GM19023 (cell line): Measurements from ENCODE around the gene METTL25B.

Source experiments
- ATAC-seq: cut with Tn5 transposase; IDR thresholded peaks from one replicate; pipeline ENCODE4 v1.9.1; 2021; ENCODE audit warnings: mild to moderate bottlenecking, moderate library complexity; ENCODE audit not compliant: unreplicated experiment

Gene METTL25B

DNA sequence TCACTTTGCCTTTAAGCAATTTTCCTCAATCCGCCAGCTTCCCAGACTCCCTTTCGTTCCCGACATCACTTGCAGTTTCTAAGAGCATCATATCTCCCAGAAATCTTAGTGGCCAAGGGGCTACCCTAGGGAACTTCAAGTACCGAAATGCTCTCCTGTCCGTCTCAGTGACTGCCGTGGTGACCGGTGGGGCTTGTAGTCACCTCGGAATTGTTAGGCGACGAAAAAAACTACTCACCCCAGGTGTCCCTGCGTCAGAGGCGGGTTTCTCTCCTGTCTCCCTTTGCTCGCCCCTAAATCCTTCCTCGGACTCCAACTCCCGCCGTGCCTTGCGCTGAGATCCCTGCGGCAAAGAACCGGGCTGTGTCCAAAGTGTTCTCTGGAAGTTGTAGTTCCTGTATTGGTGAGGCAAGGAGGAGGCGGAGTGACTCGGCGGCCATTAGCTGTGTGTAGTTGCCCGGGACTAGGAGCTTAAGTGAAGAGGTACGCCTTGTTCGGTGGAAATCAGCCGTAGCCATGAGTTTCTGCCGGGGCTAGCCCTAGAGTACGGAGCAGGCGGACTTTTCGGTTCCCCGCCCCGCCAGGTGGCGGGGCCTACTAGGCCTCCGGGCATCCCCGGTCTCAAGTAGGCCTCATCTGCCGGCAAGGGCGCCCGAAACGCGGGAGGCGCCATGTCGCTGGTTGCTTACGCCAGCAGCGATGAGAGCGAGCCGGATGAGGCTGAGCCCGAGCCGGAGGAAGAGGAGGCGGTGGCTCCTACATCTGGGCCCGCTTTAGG is 39.0 kb downstream of the METTL25B start, which contains the start of gene PRCC:
Gene PRCC (plus strand): TSS at position 435 of the 778 bp plus-strand sequence. CDS start 237 bp downstream, at position 672.
- ATAC-seq = peak; percentile 93

DNA sequence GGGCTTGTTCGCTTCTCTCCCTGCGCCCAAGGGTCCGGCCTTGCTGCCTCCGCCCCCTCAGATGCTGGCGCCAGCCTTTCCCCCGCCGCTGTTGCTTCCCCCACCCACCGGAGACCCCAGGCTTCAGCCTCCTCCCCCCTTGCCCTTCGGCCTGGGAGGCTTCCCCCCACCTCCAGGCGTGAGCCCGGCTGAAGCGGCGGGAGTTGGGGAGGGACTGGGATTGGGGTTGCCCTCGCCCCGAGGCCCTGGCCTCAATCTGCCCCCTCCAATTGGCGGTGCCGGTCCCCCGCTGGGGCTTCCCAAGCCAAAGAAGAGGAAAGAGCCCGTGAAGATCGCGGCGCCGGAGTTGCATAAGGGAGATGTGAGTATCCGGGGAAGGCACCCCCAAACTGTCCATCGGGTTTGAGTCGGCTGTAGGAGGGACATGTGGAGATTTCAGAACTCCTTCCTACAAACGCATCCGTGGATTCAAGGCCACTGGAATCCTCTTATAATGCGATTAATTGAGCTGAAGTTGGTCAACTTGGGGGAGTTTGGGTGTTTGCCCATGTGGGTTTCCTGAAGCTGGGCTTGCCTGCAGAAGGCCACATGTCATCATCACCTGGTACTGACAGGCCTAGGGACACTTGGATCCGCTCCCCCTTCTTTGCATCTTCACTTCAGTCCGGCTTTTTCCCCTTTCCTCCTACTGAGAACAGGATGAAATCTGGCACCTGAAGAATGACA is 39.8 kb downstream of the METTL25B start:
- peak; percentile 5 for ATAC-seq

DNA sequence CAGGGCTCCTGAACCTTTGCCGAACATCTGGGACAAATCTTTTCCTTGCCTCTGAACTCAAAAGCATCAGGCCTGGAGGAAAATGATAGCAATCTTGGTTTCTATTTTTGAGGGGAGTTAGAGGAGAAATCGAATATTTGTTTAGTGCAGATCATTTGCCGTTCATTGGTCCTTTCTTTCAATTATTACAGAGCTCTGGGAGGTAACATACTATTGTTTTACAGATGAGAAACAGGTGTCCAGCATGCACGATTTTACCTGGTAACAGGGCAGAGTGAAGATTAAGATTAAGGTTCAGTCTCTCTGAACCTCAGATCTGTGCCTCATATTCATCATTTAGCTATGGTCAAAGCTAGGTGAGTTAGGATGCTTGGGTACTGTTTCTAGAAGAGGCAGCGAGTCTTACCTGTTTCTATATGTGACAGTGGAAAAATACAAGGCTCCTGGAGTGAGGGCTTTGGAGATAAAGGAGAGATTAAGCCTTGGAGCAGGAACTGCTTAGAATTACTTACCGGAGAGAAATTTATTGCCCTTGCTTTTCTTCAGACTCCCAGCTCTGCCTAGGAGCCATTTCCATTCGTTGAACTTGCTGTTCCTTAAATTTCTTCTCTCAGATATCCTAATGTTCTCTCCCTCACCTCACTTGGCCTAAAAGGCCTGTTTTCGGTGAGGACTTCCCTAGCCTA is 40.5 kb downstream of the METTL25B start:
- no peak for ATAC-seq

DNA sequence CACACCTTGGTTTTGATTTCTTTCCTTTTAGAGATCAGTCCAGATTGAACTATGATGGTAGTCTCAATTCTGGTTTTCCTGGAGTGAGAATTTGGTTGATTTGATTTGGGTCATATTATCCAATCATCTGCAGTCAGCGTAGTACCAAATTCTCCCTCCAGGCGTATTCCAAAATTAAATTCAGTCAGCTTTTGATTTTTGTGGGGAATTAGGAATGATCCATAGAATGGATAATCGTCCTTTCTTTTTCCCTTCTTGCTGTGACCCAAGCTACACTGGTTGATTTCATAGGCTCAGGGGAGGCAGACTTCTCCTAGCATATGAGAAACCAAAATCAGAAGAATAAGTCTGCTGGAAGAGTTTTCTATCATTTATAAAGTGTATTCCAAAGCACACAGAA is 44.0 kb downstream of the METTL25B start:
- ATAC-seq = no peak

DNA sequence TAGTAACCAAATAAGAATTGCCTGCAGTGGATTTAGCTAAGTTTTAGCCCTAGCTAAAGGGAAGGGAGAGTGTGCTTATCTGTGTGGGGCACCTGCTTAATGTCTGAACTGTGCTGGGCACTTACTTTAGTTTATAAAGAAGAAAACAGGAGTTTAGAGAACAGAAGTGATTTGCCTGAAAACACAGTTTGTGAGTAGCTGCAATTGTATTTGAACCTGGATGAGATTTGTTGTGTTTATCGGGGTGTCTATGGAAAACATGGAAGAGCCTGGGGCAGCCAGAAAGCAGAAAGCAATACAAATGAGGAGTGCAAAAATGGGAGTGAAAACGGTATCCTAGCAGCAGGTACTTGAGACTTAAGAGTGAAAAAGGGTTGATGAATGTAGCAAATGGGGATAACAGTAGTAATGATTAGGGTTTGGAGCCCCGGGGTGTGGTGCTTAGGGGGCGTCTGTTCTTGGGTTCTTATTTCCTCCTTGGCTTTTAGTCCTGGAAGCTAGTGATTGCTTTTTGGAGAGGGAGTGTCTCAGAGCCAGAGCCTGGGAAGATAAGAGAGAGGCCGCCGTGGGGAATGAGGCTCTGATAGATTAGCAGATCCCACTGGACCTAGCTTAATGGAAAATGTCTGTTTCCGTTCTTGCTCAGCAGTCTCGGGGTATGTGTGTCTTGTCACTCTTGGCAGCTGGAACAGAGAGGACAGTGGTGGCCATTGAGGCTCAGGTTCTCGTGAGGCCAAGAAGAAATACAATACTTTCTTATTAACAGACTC is 44.6 kb downstream of the METTL25B start:
- ATAC-seq = no peak

DNA sequence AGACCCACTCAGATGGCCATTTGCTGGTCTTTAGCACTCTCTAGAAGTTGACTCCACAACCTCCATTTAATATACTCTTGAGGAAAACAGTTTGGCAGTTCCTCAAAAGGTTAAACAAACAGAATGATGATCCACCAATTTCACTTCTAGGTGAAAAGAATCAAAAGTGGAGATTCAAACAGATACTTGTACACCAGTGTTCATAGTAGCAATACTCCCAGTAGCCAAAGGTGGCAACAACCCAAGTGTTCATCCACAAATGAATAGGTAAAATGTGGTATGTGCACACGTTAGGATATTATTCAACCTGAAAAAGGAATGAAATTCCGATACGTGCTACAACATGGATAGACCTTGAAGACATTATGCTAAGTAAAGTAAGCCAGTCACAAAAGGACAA is 45.3 kb downstream of the METTL25B start:
- no peak for ATAC-seq

DNA sequence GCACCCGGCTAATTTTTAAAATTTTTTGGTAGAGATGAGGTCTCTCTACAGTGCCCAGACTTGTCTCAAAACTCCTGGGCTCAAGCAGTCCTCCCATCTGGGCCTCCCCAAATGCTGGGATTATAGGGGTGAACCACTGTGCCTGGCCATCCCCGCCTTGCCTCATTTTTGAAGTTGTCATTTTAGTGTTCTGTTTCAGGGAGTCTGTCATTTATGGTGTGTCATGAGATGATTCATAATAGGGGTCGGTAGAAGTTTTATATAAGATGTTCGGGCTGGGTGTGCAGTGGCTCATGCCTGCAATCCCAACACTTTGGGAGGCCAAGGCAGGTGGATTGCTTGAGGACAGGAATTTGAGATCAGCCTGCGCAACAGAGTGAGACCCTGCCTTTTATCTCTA is 47.5 kb downstream of the METTL25B start:
- no peak for ATAC-seq

DNA sequence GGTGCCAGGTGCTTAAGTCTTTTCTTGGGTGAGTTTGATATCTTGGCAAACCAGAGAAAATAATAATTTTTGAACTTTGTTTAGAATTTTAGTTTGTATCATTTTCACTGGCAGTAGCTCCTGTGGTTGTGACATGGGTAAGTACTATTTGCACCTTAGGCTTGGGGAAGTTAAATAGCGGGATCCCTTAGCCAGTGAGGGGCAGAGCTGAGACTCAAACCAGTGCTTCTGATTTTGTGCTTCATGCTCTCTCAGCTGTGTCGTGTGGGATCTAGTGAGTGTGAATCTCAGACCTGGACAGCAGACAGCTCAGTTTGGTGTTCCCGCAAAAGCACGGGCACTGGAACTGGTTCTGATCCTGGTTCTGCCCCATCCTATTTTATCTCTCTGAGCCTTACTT is 48.7 kb downstream of the METTL25B start:
- ATAC-seq = no peak

DNA sequence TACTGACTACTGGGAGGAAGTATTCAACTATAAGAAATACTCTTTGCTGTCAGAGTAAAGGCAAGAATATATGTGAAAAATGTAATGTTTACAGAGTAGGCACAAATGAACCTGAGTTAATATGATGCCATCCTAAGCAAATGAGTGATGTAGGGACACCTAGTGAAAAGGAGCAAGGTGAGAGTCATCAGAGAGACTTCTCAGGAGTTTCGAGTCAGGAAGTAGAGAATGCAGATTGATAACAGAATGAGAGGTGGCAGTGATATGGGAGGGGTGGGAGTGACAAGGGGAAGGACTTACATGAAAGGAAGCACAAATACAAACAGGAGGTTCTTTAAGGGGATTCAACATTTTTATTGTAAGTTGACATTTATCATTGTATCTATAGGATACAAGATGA is 49.3 kb downstream of the METTL25B start:
- no peak for ATAC-seq

DNA sequence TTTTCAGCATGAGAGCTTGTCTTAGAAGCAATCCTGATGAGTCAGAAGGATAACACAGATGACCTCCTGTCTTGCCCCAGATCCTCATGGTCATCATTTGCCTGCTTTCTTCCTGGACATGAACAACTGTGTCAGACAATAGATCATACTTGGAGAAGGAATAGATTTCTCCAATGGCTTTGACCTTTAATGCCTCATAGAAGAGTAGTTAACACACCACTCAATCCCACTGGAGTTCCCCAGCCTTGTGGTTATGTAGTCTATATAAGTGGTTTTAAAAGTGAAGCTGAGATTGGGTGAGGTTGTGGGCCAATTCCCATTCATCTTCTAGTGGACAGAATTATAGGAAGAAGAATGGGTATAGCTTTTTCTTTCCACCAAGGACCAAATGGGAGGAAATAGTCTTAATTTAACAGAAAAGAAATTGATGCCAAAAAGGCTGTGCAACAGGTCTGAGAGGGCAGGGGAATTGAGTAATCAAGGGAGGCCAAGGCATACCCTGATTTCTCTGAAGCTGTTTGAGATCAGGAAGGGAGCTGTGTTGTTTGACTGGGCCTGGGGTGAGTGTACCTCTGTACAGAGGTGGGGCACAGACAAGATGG is 53.4 kb downstream of the METTL25B start:
- ATAC-seq = no peak

DNA sequence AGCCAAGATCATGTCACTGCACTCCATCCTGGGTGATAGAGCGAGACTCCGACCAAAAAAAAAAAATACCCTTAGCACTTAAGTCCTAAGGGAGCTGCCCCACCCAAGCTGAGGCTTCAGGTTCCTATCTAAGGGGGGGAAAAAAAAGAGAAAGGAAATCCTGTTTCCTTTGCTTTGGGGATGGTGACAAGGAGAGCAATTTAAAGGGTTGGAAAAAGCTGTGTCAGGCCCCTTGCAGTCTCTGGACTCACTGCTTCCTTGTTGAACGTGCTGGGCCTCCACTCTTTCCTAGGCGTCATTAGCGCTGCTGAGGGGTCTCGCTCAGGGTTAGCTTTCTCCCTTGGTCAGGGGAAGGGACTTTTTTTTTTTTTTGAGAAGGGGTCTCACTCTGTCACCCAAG is 57.2 kb downstream of the METTL25B start:
- no peak for ATAC-seq
